Choroid plexus epithelial cell (primary cell): ENCODE data around the gene TRAK2.
"Not testable (repeated sequence)": the region's sequence is repeated elsewhere in the genome, so short reads cannot be mapped to it uniquely, and the experiment has no call there.

Source experiments
- DNase-seq: peaks from one replicate; pipeline ENCODE4 v3.0.0-alpha.2; 2010; ENCODE audit warnings: low read depth
- H3K4me3 ChIP-seq: 2 replicates; pipeline ENCODE4 v1.5.1; 2011; ENCODE audit warnings: low read depth, mild to moderate bottlenecking, control low read depth, low read length, moderate library complexity
- TF ChIP-seq, protein P1 (sequence below): conservative IDR thresholded peaks from 2 replicates; pipeline ENCODE4 v1.5.1; 2011; ENCODE audit warnings: low read depth, mild to moderate bottlenecking, control low read depth, inconsistent platforms, low read length, moderate library complexity

TRAK2 gene

DNA sequence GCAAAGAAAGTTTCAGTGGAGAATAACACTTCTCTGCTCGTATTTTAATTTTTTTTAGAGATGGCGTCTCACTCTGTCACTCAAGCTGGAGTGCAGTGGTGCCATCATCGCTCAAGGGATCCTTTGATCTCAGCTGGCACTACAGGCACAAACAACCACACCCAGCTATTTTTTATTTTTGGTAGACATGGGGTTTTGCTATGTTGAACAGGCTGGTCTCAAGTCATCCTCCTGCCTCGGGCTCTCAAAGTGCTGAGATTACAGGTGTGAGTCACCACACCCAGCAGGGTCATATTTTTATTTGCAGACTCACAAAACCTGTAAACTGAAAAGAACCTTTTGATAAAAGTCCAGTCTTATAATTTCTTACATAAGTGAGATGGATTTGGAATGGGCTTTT, 2.6 kb downstream of the TRAK2 start:
- TF ChIP-seq, protein P1, sequence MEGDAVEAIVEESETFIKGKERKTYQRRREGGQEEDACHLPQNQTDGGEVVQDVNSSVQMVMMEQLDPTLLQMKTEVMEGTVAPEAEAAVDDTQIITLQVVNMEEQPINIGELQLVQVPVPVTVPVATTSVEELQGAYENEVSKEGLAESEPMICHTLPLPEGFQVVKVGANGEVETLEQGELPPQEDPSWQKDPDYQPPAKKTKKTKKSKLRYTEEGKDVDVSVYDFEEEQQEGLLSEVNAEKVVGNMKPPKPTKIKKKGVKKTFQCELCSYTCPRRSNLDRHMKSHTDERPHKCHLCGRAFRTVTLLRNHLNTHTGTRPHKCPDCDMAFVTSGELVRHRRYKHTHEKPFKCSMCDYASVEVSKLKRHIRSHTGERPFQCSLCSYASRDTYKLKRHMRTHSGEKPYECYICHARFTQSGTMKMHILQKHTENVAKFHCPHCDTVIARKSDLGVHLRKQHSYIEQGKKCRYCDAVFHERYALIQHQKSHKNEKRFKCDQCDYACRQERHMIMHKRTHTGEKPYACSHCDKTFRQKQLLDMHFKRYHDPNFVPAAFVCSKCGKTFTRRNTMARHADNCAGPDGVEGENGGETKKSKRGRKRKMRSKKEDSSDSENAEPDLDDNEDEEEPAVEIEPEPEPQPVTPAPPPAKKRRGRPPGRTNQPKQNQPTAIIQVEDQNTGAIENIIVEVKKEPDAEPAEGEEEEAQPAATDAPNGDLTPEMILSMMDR: no peak
- no peak overlapping the region for H3K4me3 ChIP-seq
- DNase-seq: no peak

DNA sequence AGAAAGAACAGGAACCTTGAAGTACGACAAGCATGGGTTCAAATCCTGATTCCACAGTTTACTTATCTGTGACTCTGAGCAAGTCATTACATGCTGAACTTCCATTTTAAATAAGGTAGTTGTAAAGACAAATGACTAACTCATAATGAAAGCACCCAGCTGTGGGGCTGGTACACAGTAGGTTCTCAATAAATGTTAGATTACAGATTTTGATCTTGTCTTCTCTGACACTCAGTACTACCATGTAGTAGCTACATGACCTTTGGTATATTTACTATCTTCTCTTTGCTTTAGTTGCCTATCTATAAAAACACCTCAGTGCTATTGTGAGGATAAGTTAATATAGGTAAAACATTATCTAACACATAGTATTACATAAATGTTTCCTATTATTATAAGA, 3.2 kb downstream of the TRAK2 start:
- no peak overlapping the region for H3K4me3 ChIP-seq
- DNase-seq: no peak
- TF ChIP-seq, protein P1: no peak

DNA sequence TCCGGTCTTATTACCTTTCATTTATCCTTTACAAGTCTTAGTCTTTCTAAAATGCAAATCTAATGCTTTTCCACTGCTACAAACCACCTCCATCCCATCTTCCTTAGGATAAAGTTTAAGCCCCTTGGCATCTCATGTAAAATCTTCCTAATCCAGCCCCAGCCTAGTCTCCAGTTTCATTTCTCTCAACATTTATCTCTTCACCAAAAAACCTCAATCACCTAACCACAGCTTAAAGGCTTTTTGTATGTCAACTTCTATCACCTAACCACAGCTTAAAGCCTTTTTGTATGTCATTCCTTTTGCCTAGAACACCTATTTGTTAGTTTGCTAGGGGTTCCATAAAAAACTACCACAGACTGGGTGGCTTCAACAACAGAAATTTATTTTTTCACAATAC, 4.2 kb downstream of the TRAK2 start:
- no peak overlapping the region for H3K4me3 ChIP-seq
- TF ChIP-seq, protein P1: no peak
- no peak for DNase-seq

DNA sequence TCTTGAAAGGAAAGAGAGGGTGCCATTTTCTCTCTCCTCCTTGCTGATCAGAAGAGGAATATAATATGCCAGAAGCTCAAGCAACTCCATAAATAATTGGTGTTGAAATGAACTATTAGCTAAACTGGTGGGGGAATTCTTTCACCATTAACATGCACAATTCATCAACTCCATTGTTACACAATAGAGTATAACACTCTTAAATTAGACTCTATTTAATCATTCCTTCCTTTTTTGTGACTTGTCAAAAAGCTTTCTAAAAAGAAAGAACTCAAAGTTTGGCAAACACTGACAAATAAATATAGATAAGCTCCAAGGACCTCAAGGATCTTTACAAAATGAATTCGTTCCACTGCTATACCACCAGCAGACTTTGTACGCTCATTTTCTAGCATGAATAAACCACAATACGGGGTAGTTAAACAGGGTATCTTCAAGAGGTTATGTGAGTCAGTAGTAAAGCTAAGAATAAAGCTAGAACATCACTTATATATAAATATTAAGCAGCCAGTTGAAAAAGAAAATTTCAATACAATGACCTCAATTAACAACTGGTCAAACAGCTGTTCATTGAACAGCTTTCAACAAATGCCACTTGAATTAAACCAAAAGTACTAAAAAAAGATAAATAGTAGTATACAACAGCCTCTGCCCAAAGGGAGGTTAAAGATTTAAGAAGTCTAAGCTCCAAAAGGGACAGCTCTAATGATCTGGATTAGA, 6.4 kb downstream of the TRAK2 start:
- TF ChIP-seq, protein P1: no peak
- DNase-seq: no peak
- no peak overlapping the region for H3K4me3 ChIP-seq

DNA sequence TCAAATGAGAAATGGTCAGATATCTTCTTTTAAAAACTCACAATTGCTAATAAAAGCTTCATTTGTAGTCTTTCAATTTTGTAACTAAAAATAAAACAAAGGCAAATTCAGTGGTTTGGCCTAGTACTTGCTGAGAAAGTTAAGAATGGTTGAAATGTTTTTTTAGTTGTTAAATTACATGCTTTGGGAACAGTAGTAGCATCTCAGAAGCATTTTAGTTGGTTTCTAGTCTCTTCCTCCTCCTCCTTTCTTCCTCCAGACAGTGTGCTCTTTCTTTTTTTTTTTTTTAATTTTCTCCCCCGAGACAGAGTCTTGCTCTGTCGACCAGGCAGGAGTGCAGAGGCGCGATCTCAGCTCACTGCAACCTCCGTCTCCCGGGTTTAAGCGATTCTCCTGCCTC, 9.8 kb downstream of the TRAK2 start:
- H3K4me3 ChIP-seq: no peak overlapping the region
- DNase-seq: no peak
- TF ChIP-seq, protein P1: no peak

DNA sequence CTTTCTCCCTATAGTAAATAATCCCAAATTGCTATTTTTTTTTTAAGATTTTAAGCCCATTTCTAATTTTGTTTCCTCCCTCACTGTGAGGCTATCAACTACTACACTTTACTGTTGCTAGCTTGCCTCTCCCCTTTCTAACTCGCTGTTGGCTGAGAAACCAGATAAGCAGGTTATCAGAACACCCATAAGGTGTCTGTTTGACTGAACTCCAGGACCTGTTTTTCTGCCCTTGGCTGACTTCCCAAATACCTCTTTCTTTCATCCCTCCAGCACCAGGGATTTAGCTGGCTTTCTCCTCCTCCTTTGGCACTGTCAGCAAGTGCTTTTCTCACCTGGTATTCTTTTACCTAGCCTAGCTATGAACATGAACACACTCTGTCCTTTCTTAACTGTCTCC, 11.1 kb downstream of the TRAK2 start:
- no peak overlapping the region for H3K4me3 ChIP-seq
- TF ChIP-seq, protein P1: no peak
- DNase-seq: no peak

DNA sequence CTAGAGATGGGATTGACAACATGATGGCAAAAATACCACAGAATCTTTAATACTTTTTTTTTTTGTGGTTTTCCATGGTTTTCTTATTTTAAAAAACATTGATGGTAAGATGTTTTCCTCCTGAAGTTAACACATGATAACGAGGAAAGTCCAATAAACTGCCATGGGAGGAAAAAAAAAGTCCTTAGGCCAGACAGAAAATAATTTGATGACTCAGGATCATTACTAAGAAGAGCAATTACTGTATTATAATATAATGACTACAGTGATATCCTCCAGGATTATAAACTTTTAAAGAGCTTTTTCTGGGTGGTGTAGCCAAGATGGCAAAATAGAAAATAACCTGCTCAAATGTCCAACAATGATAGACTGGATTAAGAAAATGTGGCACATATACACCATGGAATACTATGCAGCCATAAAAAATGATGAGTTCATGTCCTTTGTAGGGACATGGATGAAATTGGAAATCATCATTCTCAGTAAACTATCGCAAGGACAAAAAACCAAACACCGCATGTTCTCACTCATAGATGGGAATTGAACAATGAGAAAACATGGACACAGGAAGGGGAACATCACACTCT, 11.8 kb downstream of the TRAK2 start:
- H3K4me3 ChIP-seq, DNase-seq: not testable (repeated sequence)
